Mesenchymal stem cell (in vitro differentiated cells and primary cell): ENCODE data around the gene TMEM151B.

ENCODE experiments used
- DNase-seq: peaks from one replicate; pipeline ENCODE4 v3.0.0-alpha.2; 2013
- H2AFZ ChIP-seq: one replicate; pipeline ENCODE4 v1.6.1; 2013; ENCODE audit warnings: low read depth, mild to moderate bottlenecking, control low read depth, inconsistent platforms, low read length, moderate library complexity
- H2AK5ac ChIP-seq: 2 replicates; pipeline ENCODE4 v1.6.1; 2013; ENCODE audit warnings: low read length, moderate library complexity, mild to moderate bottlenecking, inconsistent platforms; ENCODE audit not compliant: severe bottlenecking
- H2BK120ac ChIP-seq: one replicate; pipeline ENCODE4 v1.6.1; 2013; ENCODE audit warnings: low read depth, mild to moderate bottlenecking, inconsistent platforms, low read length, moderate library complexity
- H2BK12ac ChIP-seq, 2 experiments: one replicate each; pipeline ENCODE4 v1.6.1; 2013; ENCODE audit warnings: inconsistent platforms in 2 of 2, low read length in 2 of 2, mild to moderate bottlenecking in 2 of 2, moderate library complexity in 2 of 2, control low read depth in 1 of 2
- H2BK15ac ChIP-seq: one replicate; pipeline ENCODE4 v1.6.1; 2013; ENCODE audit warnings: mild to moderate bottlenecking, low read depth, inconsistent platforms; ENCODE audit not compliant: poor library complexity, severe bottlenecking
- H2BK5ac ChIP-seq: 2 replicates; pipeline ENCODE4 v1.6.1; 2013; ENCODE audit warnings: low read depth, mild to moderate bottlenecking, low read length, control low read depth, inconsistent platforms; ENCODE audit not compliant: poor library complexity, severe bottlenecking
- H3K14ac ChIP-seq, 2 experiments: one replicate each; pipeline ENCODE4 v1.6.1; 2013; ENCODE audit warnings: inconsistent platforms in 2 of 2, low read length in 2 of 2, control low read depth in 1 of 2, mild to moderate bottlenecking in 1 of 2, moderate library complexity in 1 of 2
- H3K18ac ChIP-seq, 2 experiments: one replicate each; pipeline ENCODE4 v1.6.1; 2013; ENCODE audit warnings: inconsistent platforms in 2 of 2, low read length in 2 of 2, control low read depth in 1 of 2, low read depth in 1 of 2, mild to moderate bottlenecking in 1 of 2
- H3K23ac ChIP-seq, 2 experiments: one replicate each; pipeline ENCODE4 v1.6.1; 2013; ENCODE audit warnings: inconsistent platforms in 2 of 2, low read length in 2 of 2, mild to moderate bottlenecking in 2 of 2, moderate library complexity in 2 of 2, control low read depth in 1 of 2
- H3K27ac ChIP-seq: 2 replicates; pipeline ENCODE4 v1.5.1; 2013; ENCODE audit warnings: mild to moderate bottlenecking, moderate library complexity, low read length, control low read depth, inconsistent platforms; ENCODE audit not compliant: poor library complexity, severe bottlenecking
- H3K27me3 ChIP-seq, 2 experiments: 2 replicates each; pipeline versions ENCODE4 v1.6.1 to v1.7.0; 2013; ENCODE audit warnings: low read length in 2 of 2, mild to moderate bottlenecking in 2 of 2, moderate library complexity in 2 of 2, control low read depth in 1 of 2, inconsistent platforms in 1 of 2; ENCODE audit not compliant: control insufficient read depth in 1 of 2, insufficient read depth in 1 of 2
- H3K36me3 ChIP-seq, 2 experiments: 2 replicates each; pipeline versions ENCODE4 v1.6.1 to v1.7.0; 2013; ENCODE audit warnings: low read length in 2 of 2, control low read depth in 1 of 2, inconsistent platforms in 1 of 2, low read depth in 1 of 2, mild to moderate bottlenecking in 1 of 2; ENCODE audit not compliant: insufficient read depth in 2 of 2, control insufficient read depth in 1 of 2
- H3K4ac ChIP-seq, 2 experiments: one replicate each; pipeline ENCODE4 v1.6.1; 2013; ENCODE audit warnings: inconsistent platforms in 2 of 2, low read length in 2 of 2, mild to moderate bottlenecking in 2 of 2, moderate library complexity in 2 of 2, control low read depth in 1 of 2, low read depth in 1 of 2
- H3K4me1 ChIP-seq: 2 replicates; pipeline ENCODE4 v1.6.1; 2013; ENCODE audit warnings: low read depth, low read length, control low read depth; ENCODE audit not compliant: control insufficient read depth, insufficient read depth
- H3K4me2 ChIP-seq: 2 replicates; pipeline ENCODE4 v1.6.1; 2013; ENCODE audit warnings: low read length, mild to moderate bottlenecking, inconsistent platforms; ENCODE audit not compliant: poor library complexity, severe bottlenecking
- H3K4me3 ChIP-seq, 2 experiments: 2 replicates each; pipeline versions ENCODE4 v1.5.1 to v1.7.0; 2013; ENCODE audit warnings: low read length in 2 of 2, mild to moderate bottlenecking in 2 of 2, control low read depth in 1 of 2, low read depth in 1 of 2; ENCODE audit not compliant: insufficient read depth in 1 of 2
- H3K79me1 ChIP-seq: replicated peaks from 2 replicates; pipeline ENCODE4 v1.6.1; 2013; ENCODE audit warnings: mild to moderate bottlenecking, control low read depth, low read length, inconsistent platforms; ENCODE audit not compliant: poor library complexity, severe bottlenecking
- H3K9ac ChIP-seq: 2 replicates; pipeline ENCODE4 v1.7.0; 2013; ENCODE audit warnings: mild to moderate bottlenecking, low read length, moderate library complexity
- H3K9me3 ChIP-seq: 2 replicates; pipeline ENCODE4 v1.7.0; 2013; ENCODE audit warnings: mild to moderate bottlenecking, low read length; ENCODE audit not compliant: control insufficient read depth
- H4K8ac ChIP-seq: one replicate; pipeline ENCODE4 v1.6.1; 2013; ENCODE audit warnings: inconsistent platforms, mild to moderate bottlenecking, low read length, moderate library complexity
- H4K91ac ChIP-seq: one replicate; pipeline ENCODE4 v1.6.1; 2013; ENCODE audit warnings: mild to moderate bottlenecking, low read length, inconsistent platforms
- WGBS: methylation state at CpG from one replicate; pipeline ENCODE4 v1.1.7; 2013; ENCODE audit warnings: mixed read lengths; 5-methylcytosine and 5-hydroxymethylcytosine counted together

The TMEM151B gene

DNA sequence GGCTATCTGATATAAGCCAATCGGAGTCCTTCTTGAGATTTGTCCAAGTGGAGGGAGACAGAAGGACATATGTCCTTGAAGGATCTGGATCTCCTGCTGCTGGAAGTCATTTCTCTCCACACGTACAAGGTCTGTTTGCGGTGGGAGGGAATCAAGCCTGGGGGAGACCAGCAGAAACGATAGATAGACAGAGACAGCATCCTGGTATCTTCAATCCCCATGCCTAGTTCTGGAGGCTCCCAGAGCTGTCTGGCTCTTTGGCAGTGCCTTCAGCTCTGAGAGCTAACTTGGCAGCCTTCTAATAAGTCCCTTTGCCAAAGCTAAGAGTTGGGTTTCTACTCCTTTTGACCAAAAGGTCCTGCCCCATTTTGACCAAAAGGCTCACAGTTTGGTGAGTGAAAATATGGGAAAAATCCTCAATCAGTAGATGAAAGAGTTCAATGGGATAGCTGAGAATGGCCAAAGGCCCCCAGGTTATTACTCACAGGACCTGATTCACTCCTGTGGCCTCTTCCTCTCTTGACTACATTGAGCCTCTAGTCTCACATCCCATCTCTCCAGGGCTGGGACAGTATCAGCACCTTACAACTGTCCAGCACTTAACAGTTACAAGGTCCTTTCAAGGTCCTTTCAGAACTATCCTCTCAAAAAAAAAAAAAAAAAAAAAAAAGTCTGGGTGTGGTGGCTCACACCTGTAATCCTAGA is 22.6 kb downstream of the TMEM151B start:
- H2BK15ac ChIP-seq = no peak overlapping the region

DNA sequence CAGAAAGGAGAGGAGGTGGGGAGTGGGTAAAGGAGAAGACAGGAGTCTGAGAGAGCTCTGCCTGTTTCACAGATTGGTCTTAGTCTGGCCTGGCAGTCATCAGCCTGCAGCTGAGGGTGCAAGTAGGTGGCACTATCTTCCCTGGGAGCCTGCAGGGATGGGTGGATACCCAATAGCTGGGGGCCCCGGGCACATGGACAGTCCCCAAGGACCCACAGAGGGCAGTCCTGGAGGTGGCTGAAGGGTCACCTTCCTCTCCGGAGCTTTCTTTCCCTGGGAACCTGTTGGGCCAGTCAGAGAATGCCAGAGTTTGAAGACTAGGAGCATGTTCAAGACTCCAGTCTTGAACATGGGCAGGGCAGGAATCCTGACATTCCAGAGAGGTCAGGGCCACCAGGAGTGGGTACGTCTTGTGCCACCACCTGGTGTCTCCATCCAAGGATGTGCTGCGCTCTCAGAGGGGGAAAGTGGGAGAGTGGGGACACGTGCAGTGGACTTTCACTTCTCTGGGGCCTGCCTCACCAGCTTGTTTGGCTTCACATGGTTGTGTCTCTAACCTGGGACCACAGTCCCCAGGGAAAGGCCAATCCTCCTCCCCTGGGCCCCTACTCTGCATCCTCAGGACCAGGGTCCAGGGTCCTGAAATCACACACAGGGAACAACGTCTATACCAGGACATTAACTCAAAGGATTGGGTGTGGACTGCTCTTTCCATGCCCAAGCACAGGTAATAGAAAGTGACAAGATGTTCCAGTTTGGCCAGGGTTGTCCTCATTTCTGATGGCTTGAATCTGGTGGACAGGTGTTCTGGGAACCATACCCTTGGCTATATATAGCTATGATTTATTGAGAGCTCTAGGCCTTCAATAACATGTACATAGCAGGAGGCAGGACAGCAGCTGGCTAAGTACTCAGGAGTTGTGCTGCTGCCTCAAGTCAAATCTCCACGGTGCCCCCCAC is 24.9 kb downstream of the TMEM151B start:
- Histone ChIP-seq H3K4me1 (peaks cover 12% of the 10 kb centered on the region), H3K4me3 (no peak overlapping the region), H4K8ac (no peak overlapping the region), H3K4ac (no peak overlapping the region), H3K27ac (no peak overlapping the region), H3K36me3 (peaks cover under 1 to 1% of the 10 kb centered on the region in 2 experiments), H3K4me2 (no peak overlapping the region), H2AFZ (no peak overlapping the region), H3K23ac (peak overlapping the region in 1 of 2 experiments; percentile 9), H4K91ac (no peak overlapping the region), H2AK5ac (no peak overlapping the region), H2BK12ac (no peak overlapping the region), H3K9me3 (no peaks in the 10 kb centered on the region), H3K18ac (no peak overlapping the region), H2BK15ac (no peak overlapping the region), H3K27me3 (peaks cover 70 to 88% of the 10 kb centered on the region in 2 experiments), H2BK120ac (no peak overlapping the region), H3K9ac (no peak overlapping the region), H3K14ac (no peak overlapping the region), H3K79me1 (no peaks in the 10 kb centered on the region), H2BK5ac (no peak overlapping the region)
- no peak for DNase-seq
- WGBS = 75% methylated on average over 7 of the region's 7 CpGs

More for the DNA sequence above, 22.6 kb downstream of the TMEM151B start:
- Histone ChIP-seq H3K27ac (no peak overlapping the region), H3K79me1 (no peaks in the 10 kb centered on the region), H3K4me2 (no peak overlapping the region), H4K91ac (no peak overlapping the region), H3K9me3 (no peaks in the 10 kb centered on the region), H3K4me1 (peaks cover 9% of the 10 kb centered on the region), H2BK12ac (no peak overlapping the region), H3K9ac (no peak overlapping the region), H3K14ac (no peak overlapping the region), H2AFZ (no peak overlapping the region), H3K23ac (no peak overlapping the region), H2BK120ac (no peak overlapping the region), H2BK5ac (no peak overlapping the region), H3K4me3 (no peak overlapping the region), H4K8ac (no peak overlapping the region), H3K4ac (no peak overlapping the region), H3K27me3 (peaks cover 70 to 93% of the 10 kb centered on the region in 2 experiments), H3K18ac (no peak overlapping the region), H3K36me3 (no peaks in the 10 kb centered on the region), H2AK5ac (no peak overlapping the region)
- DNase-seq = no peak
- WGBS = 94% methylated on average over 4 of the region's 4 CpGs

DNA sequence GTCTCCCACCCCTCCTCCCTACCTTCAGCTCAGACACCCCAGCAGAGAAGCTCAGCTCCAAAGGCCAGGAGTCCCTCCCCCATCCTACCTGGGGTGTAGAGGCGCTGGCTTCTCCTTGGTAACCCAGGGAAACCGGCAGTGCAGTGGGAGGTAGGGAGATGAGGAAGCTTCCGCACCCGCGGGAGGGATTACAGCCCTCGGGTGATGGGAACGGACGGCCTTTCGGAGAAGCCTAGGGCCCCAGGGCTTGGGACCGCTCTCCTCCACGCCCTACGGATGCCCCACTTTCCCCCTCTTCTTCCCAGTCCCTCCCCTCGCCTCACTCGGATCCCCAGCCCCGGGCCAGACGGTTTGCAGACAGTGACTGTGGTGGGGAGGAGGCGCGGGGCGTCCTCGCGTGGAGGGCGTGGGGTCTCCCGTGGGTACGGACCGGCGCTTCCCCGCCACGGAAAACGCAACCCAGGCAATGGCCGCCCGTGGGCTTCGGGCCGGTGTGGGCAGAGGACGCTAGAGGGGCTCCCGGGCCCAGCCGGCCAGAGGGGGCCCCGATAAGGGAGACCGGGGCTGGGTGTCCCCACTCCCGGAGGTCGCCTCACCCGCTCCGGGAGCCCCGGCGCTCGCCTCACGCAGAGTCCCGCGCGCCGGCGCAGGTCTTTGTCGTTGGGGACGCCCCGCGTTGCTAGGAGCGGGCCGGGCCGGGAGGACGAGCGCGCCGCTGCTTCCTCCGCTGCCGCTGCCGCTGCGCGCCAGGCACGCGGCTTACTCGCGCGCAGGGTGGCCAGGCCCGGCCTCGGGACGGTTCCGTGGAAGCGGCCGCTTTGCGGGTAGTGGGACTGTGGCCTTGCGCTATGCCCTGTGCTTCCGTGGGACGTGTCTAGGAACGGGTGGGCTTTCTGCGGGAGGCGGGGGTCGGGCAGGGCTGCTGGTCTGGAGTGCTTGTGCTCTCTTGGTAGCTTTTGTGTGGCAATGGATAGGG is 27.1 kb downstream of the TMEM151B start:
- Histone ChIP-seq H4K91ac (no peak overlapping the region), H2AFZ (no peak overlapping the region), H2AK5ac (no peak overlapping the region), H4K8ac (no peak overlapping the region), H3K14ac (peak overlapping the region in 1 of 2 experiments; percentile 31), H3K23ac (peak overlapping the region in 1 of 2 experiments; percentile 86), H2BK12ac (no peak overlapping the region), H3K4me1 (peaks cover 12% of the 10 kb centered on the region), H2BK15ac (no peak overlapping the region), H3K9me3 (no peaks in the 10 kb centered on the region), H3K79me1 (no peaks in the 10 kb centered on the region), H3K9ac (peak overlapping the region; percentile 57), H3K4me3 (peak overlapping the region; percentile 39 to 71), H3K18ac (peak overlapping the region in 1 of 2 experiments; percentile 35), H3K4me2 (peak overlapping the region; percentile 73), H2BK5ac (no peak overlapping the region), H3K36me3 (peaks cover 22 to 23% of the 10 kb centered on the region in 2 experiments), H3K27ac (no peak overlapping the region), H3K27me3 (peaks cover 50 to 66% of the 10 kb centered on the region in 2 experiments), H3K4ac (no peak overlapping the region), H2BK120ac (no peak overlapping the region)
- DNase-seq = peak; percentile 38
- WGBS = 1% methylated on average over 71 of the region's 86 CpGs
